K562 (cell line): ENCODE measurements around the gene DNM1. TPM values are rescaled to one million over a fixed set of nuclear protein-coding genes. Genes with fewer than 3 reads are reported as not detected.

ENCODE experiments used
- ARID2 ChIP-seq: fragments of 450-650 bp; IDR thresholded peaks from 2 replicates; pipeline ENCODE4 v1.6.1; 2017; ENCODE audit warnings: antibody characterized with exemption, mild to moderate bottlenecking
- CTBP1 ChIP-seq: fragments of 450-650 bp; IDR thresholded peaks from 2 replicates; pipeline ENCODE4 v1.6.1; 2016; ENCODE audit warnings: borderline replicate concordance
- DIDO1 ChIP-seq: fragments of 450-650 bp; IDR thresholded peaks from 2 replicates; pipeline ENCODE4 v1.6.1; 2016; ENCODE audit warnings: low read depth, missing biosample characterization, missing genetic modification characterization
- FUS ChIP-seq: fragments of 200-400 bp; formaldehyde crosslinking; optimal IDR thresholded peaks from 2 replicates; pipeline ENCODE3; 2017; ENCODE audit warnings: low read depth, low read length
- HNRNPH1 ChIP-seq: fragments of 200-400 bp; formaldehyde crosslinking; optimal IDR thresholded peaks from 2 replicates; pipeline ENCODE3; 2017; ENCODE audit warnings: low read depth, mild to moderate bottlenecking, low read length, moderate library complexity
- JUNB ChIP-seq: fragments of 450-650 bp; formaldehyde crosslinking; conservative IDR thresholded peaks from 2 replicates; pipeline ENCODE4 v1.4.0; 2020; ENCODE audit warnings: mild to moderate bottlenecking
- L3MBTL2 ChIP-seq: fragments of 450-650 bp; IDR thresholded peaks from 2 replicates; pipeline ENCODE4 v1.6.1; 2016; ENCODE audit warnings: mild to moderate bottlenecking, moderate library complexity
- MBD2 ChIP-seq: sonication (generic); IDR thresholded peaks from 2 replicates; pipeline ENCODE4 v1.6.1; 2016; ENCODE audit warnings: low read depth, borderline replicate concordance
- MNT ChIP-seq, 2 experiments: fragments of 450-650 bp; conservative IDR thresholded peaks; 2 replicates each; pipeline ENCODE4 v1.6.1; 2017; ENCODE audit warnings: mild to moderate bottlenecking in 2 of 2, moderate library complexity in 2 of 2
- NONO ChIP-seq, 2 experiments: fragments of 200-400 bp in 1 of 2; fragments of 450-650 bp in 1 of 2; formaldehyde crosslinking in 1 of 2; IDR thresholded peaks; 2 replicates each; pipeline ENCODE4 v1.6.1; 2017; ENCODE audit warnings: low read depth in 2 of 2, mild to moderate bottlenecking in 2 of 2, moderate library complexity in 2 of 2, low read length in 1 of 2
- PREB ChIP-seq: sonication (generic); formaldehyde crosslinking; IDR thresholded peaks from 2 replicates; pipeline ENCODE4 v1.8.1; 2023; ENCODE audit warnings: mild to moderate bottlenecking, missing genetic modification reagents
- SAFB2 ChIP-seq: fragments of 200-400 bp; formaldehyde crosslinking; IDR thresholded peaks from 2 replicates; pipeline ENCODE4 v1.6.1; 2018; ENCODE audit warnings: borderline replicate concordance, low read length, low read depth, moderate library complexity; ENCODE audit not compliant: severe bottlenecking
- SMAD1 ChIP-seq: fragments of 150-350 bp; IDR thresholded peaks from 2 replicates; pipeline ENCODE4 v1.6.1; 2014; ENCODE audit warnings: low read length, low read depth; ENCODE audit not compliant: partially characterized antibody
- SOX6 ChIP-seq: fragments of 450-650 bp; IDR thresholded peaks from 2 replicates; pipeline ENCODE4 v1.6.1; 2014; ENCODE audit warnings: mild to moderate bottlenecking
- ZFP1 ChIP-seq: fragments of 450-650 bp; formaldehyde crosslinking; IDR thresholded peaks from 2 replicates; pipeline ENCODE4 v1.4.0; 2020; ENCODE audit warnings: mild to moderate bottlenecking, mixed read lengths
- ZNF583 ChIP-seq: fragments of 250-450 bp; sonication (Bioruptor Pico); IDR thresholded peaks from 2 replicates; pipeline ENCODE4 v1.4.0; 2020
- ZNF740 ChIP-seq, 3 experiments: fragments of 200-800 bp in 1 of 3; sonication (Bioruptor generic) in 1 of 3; sonication (generic) in 1 of 3; formaldehyde crosslinking in 1 of 3; IDR thresholded peaks; 2 replicates each; pipeline versions ENCODE4 v1.6.1 to v1.8.0; 2016 to 2022; ENCODE audit warnings: mild to moderate bottlenecking in 2 of 3, missing compliant biosample characterization in 2 of 3, missing genetic modification characterization in 2 of 3, missing genetic modification reagents in 1 of 3
- polyA plus RNA-seq, 8 experiments: library from polyadenylated mRNA; depleted of rRNA in 4 of 8; stranded (reverse) in 5 of 8; unstranded in 3 of 8; fragments of >200 nt; fragmentation: Nextera tagmentation in 2 of 8; fragmentation: Illumina TruSeq in 1 of 8; extraction: Ambion mirVana in 2 of 8; extraction: Trizol in 1 of 8; gene quantifications; 2 replicates each; pipeline versions ENCODE4 v1.2.1 to v1.2.3, GENCODE V29; 2011 to 2014; ENCODE audit warnings: inconsistent platforms in 1 of 8, missing spikeins in 1 of 8
- total RNA-seq, 7 experiments: library from RNA; depleted of rRNA in 6 of 7; stranded (reverse); fragments of >200 nt in 6 of 7; fragmentation: Illumina TruSeq in 2 of 7; extraction: Trizol in 2 of 7; gene quantifications; 2 replicates each; pipeline versions ENCODE4 v1.2.1 to v1.2.3, GENCODE V29; 2011 to 2021; ENCODE audit warnings: low replicate concordance in 1 of 7
- TF ChIP-seq, protein P1 (sequence below): fragments of 250-450 bp; sonication (Bioruptor Pico); IDR thresholded peaks from 2 replicates; pipeline ENCODE4 v1.4.0; 2020; ENCODE audit warnings: mild to moderate bottlenecking, moderate library complexity, borderline replicate concordance

DNM1 gene
- total and polyA plus RNA-seq, 9 of the 15 experiments (the other 6 are each of a cell fraction or from before 2014, with no cell fraction given) = 0.39 to 23.1 (median 9.1) TPM

DNA sequence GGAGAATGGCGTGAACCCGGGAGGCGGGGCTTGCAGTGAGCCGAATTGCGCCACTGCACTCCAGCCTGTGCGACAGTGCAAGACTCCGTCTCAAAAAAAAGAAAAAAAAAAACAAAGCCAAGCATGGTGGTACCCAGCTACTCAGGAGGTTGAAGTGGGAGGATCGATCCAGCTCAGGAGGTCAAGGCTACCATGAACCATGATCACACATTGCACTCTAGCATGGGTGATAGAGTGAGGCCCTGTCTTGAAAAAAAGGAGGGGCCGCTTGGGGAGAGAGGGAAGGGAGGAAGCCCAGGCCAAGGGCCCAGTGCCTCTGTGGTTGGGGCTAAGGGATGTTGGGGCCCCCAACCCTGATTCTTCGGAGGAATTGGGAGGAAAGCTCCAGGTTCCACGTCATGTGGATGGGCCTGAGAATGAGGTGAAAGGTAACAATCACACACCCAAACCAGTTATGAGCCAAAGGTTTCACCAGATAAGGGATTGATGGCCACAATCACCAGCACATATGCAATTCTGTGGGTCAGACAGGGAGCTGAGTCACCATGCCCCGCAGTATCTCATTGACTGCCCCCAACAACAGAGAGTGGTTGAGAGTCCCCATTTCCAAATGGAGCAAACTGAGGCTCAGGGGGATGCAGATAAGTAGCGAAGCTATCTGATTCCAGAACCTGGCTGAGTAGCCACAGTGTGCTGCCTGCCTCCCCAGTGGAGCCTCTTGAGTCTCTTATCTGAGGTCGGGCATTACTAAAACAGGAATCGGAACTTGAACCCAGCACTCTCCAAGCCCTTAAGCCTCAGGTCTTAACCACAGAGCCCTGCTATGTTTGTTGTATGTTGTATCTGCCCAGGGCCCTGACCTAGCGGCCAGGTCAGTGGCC, 93.4 kb downstream of the DNM1 start (continued):
- no peak for TF ChIP-seq MNT (conservative IDR thresholded peaks at IDR 0.05)
- TF ChIP-seq HNRNPH1 = no peak
- TF ChIP-seq PREB (CRISPR knock-in tag) = no peak
- no peak for TF ChIP-seq SAFB2
- TF ChIP-seq DIDO1 (tag) = no peak
- no peak for TF ChIP-seq CTBP1
- TF ChIP-seq ZFP1 (CRISPR knock-in tag) = no peak
- TF ChIP-seq FUS = no peak
- TF ChIP-seq MBD2 = no peak
- TF ChIP-seq, protein P1, sequence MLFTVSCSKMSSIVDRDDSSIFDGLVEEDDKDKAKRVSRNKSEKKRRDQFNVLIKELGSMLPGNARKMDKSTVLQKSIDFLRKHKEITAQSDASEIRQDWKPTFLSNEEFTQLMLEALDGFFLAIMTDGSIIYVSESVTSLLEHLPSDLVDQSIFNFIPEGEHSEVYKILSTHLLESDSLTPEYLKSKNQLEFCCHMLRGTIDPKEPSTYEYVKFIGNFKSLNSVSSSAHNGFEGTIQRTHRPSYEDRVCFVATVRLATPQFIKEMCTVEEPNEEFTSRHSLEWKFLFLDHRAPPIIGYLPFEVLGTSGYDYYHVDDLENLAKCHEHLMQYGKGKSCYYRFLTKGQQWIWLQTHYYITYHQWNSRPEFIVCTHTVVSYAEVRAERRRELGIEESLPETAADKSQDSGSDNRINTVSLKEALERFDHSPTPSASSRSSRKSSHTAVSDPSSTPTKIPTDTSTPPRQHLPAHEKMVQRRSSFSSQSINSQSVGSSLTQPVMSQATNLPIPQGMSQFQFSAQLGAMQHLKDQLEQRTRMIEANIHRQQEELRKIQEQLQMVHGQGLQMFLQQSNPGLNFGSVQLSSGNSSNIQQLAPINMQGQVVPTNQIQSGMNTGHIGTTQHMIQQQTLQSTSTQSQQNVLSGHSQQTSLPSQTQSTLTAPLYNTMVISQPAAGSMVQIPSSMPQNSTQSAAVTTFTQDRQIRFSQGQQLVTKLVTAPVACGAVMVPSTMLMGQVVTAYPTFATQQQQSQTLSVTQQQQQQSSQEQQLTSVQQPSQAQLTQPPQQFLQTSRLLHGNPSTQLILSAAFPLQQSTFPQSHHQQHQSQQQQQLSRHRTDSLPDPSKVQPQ (CRISPR knock-in tag) = 0 out of 2 replicates have a peak, but pooled peaks have one; percentile 67
- TF ChIP-seq ZNF740 (CRISPR knock-in tag; IDR thresholded peaks at IDR 0.05) = no peak
- no peak for TF ChIP-seq ZNF740 (tag; IDR thresholded peaks at IDR 0.05)
- TF ChIP-seq NONO (IDR thresholded peaks at IDR 0.05; ENCODE audit: low read depth in 2 of 2, low read length in 1 of 2) = no peak
- no peak; the same call in 1 of the 2 replicates for TF ChIP-seq ZNF583 (CRISPR knock-in tag)
- TF ChIP-seq SMAD1 = no peak
- TF ChIP-seq JUNB (CRISPR knock-in tag) = peak; percentile 52
- no peak for TF ChIP-seq SOX6
- TF ChIP-seq ARID2 = no peak
- TF ChIP-seq L3MBTL2 = no peak
